SK-N-SH treated with all-trans-retinoic acid at 6 μM for 48 hours (cell line): ENCODE measurements around the gene ABCA6.

ENCODE experiments used
- ATAC-seq: fragments of 200-7000 bp; cut with Tn5 transposase; 3 replicates; pipeline ENCODE4 v1.9.1; 2020; ENCODE audit warnings: mild to moderate bottlenecking, moderate library complexity
- ARNTL ChIP-seq: fragments of 450-650 bp; formaldehyde crosslinking; IDR thresholded peaks from 2 replicates; pipeline ENCODE4 v1.5.0; 2020; ENCODE audit warnings: low read depth, mild to moderate bottlenecking, moderate library complexity, borderline replicate concordance
- BACH2 ChIP-seq: fragments of 250-450 bp; sonication (Bioruptor Pico); IDR thresholded peaks from 2 replicates; pipeline ENCODE4 v1.9.0; 2021; ENCODE audit warnings: mild to moderate bottlenecking, borderline replicate concordance
- CSDC2 ChIP-seq: fragments of 250-450 bp; sonication (Bioruptor Pico); IDR thresholded peaks from 2 replicates; pipeline ENCODE4 v1.5.0; 2020; ENCODE audit warnings: mild to moderate bottlenecking, moderate library complexity
- ESRRG ChIP-seq: fragments of 250-450 bp; sonication (Bioruptor Pico); IDR thresholded peaks from 2 replicates; pipeline ENCODE4 v1.6.1; 2021; ENCODE audit warnings: mild to moderate bottlenecking
- GLIS3 ChIP-seq: fragments of 250-450 bp; sonication (Bioruptor Pico); IDR thresholded peaks from 2 replicates; pipeline ENCODE4 v1.5.0; 2020; ENCODE audit warnings: mild to moderate bottlenecking, moderate library complexity
- ISL1 ChIP-seq: fragments of 250-450 bp; sonication (Bioruptor Pico); IDR thresholded peaks from 2 replicates; pipeline ENCODE4 v2.1.2; 2022; ENCODE audit warnings: mild to moderate bottlenecking, moderate library complexity
- OSR1 ChIP-seq: fragments of 250-450 bp; sonication (Bioruptor Pico); IDR thresholded peaks from 2 replicates; pipeline ENCODE4 v1.8.0; 2022; ENCODE audit warnings: moderate library complexity, mild to moderate bottlenecking, inconsistent platforms
- PPARA ChIP-seq: fragments of 250-450 bp; sonication (Bioruptor Pico); IDR thresholded peaks from 2 replicates; pipeline ENCODE4 v1.5.0; 2020; ENCODE audit warnings: mild to moderate bottlenecking, borderline replicate concordance
- RARB ChIP-seq: fragments of 250-450 bp; sonication (Bioruptor Pico); IDR thresholded peaks from 2 replicates; pipeline ENCODE4 v1.8.0; 2021; ENCODE audit warnings: mild to moderate bottlenecking, moderate library complexity
- SNAI2 ChIP-seq: fragments of 250-450 bp; sonication (Bioruptor Pico); IDR thresholded peaks from 2 replicates; pipeline ENCODE4 v1.5.0; 2020; ENCODE audit warnings: mild to moderate bottlenecking, moderate library complexity
- TCF4 ChIP-seq: fragments of 250-450 bp; sonication (Bioruptor Pico); IDR thresholded peaks from 2 replicates; pipeline ENCODE4 v1.8.0; 2021; ENCODE audit warnings: mild to moderate bottlenecking, moderate library complexity, borderline replicate concordance
- TOX ChIP-seq: fragments of 250-450 bp; sonication (Bioruptor Pico); IDR thresholded peaks from 2 replicates; pipeline ENCODE4 v1.8.0; 2021; ENCODE audit warnings: mild to moderate bottlenecking, moderate library complexity, borderline replicate concordance
- ZC3H10 ChIP-seq: fragments of 250-450 bp; sonication (Bioruptor Pico); IDR thresholded peaks from 2 replicates; pipeline ENCODE4 v1.5.1; 2021; ENCODE audit warnings: mild to moderate bottlenecking, moderate library complexity
- ZFP3 ChIP-seq: fragments of 250-450 bp; sonication (Bioruptor Pico); IDR thresholded peaks from 2 replicates; pipeline ENCODE4 v1.5.0; 2020; ENCODE audit warnings: mild to moderate bottlenecking, moderate library complexity
- ZFP30 ChIP-seq: fragments of 450-650 bp; formaldehyde crosslinking; IDR thresholded peaks from 2 replicates; pipeline ENCODE4 v1.5.0; 2022; ENCODE audit warnings: mild to moderate bottlenecking, moderate library complexity
- ZNF565 ChIP-seq: fragments of 450-650 bp; formaldehyde crosslinking; conservative IDR thresholded peaks from 2 replicates; pipeline ENCODE4 v1.5.0; 2020; ENCODE audit warnings: low read depth, mild to moderate bottlenecking, moderate library complexity
- ZNF70 ChIP-seq: fragments of 450-650 bp; formaldehyde crosslinking; IDR thresholded peaks from 2 replicates; pipeline ENCODE4 v1.5.0; 2020; ENCODE audit warnings: mild to moderate bottlenecking, moderate library complexity
- ZNF8 ChIP-seq: fragments of 450-650 bp; formaldehyde crosslinking; IDR thresholded peaks from 2 replicates; pipeline ENCODE4 v1.5.0; 2020; ENCODE audit warnings: mild to moderate bottlenecking, moderate library complexity
- TF ChIP-seq, protein P1 (sequence below): fragments of 250-450 bp; sonication (Bioruptor Pico); IDR thresholded peaks from 2 replicates; pipeline ENCODE4 v1.8.0; 2021; ENCODE audit warnings: low read depth, mild to moderate bottlenecking, moderate library complexity, borderline replicate concordance
- TF ChIP-seq, protein P2 (sequence below): fragments of 250-450 bp; sonication (Bioruptor Pico); IDR thresholded peaks from 2 replicates; pipeline ENCODE4 v1.5.1; 2021; ENCODE audit warnings: mild to moderate bottlenecking, moderate library complexity
- TF ChIP-seq, protein P3 (sequence below): fragments of 250-450 bp; sonication (Bioruptor Pico); IDR thresholded peaks from 2 replicates; pipeline ENCODE4 v1.5.0; 2020; ENCODE audit warnings: mild to moderate bottlenecking, moderate library complexity
- TF ChIP-seq, protein P4 (sequence below): fragments of 250-450 bp; sonication (Bioruptor Pico); IDR thresholded peaks from 2 replicates; pipeline ENCODE4 v1.8.0; 2020; ENCODE audit warnings: mild to moderate bottlenecking, moderate library complexity, borderline replicate concordance

Gene ABCA6

DNA sequence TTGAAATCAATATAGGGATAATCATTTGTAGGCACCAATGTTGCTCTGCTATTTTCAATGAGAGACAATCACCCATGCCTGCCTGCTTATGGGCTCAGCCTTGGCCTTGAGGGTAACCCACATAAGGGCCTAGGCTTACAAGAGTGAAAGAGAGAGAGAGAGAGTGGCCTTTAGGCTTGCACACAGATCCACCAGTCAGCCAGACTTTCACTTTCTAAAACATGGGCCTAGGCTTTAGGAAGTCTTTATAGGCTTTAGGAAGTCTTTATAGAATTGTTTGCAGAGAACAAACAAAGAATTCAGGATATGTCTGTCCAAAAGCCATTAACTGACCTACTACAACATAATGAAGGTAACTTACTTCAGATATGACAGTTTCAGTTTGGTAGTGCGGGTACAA is 84.4 kb downstream of the ABCA6 start:
- TF ChIP-seq SNAI2 (CRISPR knock-in tag): no peak
- TF ChIP-seq BACH2 (CRISPR knock-in tag): no peak
- no peak for TF ChIP-seq ISL1 (CRISPR knock-in tag)
- no peak for TF ChIP-seq GLIS3 (CRISPR knock-in tag)
- ATAC-seq: no peak

DNA sequence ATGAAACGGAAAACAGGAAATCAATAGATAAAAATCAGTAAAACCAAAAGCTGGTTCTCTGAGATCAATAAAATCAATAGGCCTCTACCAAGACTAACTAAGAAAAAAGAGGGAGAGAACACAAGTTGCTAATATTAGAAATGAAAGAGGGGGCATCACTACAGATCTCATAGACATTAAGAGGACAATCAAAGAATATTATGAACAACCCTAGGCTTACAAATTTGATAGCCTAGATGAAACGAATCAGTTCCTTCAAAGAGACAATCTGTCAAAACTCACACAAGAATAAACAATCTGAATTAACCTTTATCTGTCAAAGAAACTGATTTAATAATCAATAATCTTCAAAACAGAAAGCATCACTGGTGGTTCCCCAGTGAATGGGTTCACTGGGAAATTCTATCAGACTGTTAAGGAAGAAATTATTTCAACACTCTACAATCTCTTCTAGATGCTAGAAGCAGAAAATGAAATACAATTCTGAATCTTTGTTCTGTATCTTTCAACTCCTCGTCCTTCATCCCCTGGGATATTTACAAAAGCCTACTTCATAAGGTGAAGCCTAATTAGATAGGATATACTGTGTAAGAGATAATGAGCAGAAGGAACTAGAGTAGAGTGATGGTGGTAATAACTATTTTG is 85.4 kb downstream of the ABCA6 start:
- no peak for TF ChIP-seq BACH2 (CRISPR knock-in tag)
- no peak for TF ChIP-seq GLIS3 (CRISPR knock-in tag)
- TF ChIP-seq ISL1 (CRISPR knock-in tag): no peak
- TF ChIP-seq, protein P1, sequence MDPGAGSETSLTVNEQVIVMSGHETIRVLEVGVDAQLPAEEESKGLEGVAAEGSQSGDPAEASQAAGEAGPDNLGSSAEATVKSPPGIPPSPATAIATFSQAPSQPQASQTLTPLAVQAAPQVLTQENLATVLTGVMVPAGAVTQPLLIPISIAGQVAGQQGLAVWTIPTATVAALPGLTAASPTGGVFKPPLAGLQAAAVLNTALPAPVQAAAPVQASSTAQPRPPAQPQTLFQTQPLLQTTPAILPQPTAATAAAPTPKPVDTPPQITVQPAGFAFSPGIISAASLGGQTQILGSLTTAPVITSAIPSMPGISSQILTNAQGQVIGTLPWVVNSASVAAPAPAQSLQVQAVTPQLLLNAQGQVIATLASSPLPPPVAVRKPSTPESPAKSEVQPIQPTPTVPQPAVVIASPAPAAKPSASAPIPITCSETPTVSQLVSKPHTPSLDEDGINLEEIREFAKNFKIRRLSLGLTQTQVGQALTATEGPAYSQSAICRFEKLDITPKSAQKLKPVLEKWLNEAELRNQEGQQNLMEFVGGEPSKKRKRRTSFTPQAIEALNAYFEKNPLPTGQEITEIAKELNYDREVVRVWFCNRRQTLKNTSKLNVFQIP: no peak

DNA sequence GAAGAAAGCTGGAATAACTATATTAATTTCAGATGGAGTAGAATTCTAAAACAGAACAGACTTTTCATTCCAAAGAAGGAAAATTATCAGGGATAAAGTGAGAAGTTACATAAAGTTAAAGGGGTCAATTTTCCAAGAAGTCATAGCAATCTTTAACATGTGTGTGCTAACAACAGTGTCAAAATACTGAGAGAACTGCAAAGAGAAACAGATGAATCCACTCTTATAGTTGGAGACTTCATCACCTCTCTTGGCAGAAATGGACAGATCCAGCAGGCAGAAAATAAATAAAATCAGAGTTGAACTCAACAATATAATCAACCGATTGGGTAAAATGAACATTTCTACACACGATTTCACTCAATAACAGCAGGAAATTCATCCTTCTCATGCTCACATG is 86.4 kb downstream of the ABCA6 start:
- no peak for TF ChIP-seq CSDC2 (CRISPR knock-in tag)
- TF ChIP-seq ISL1 (CRISPR knock-in tag): no peak
- TF ChIP-seq ZNF8: no peak
- no peak for TF ChIP-seq BACH2 (CRISPR knock-in tag)
- no peak for TF ChIP-seq ZFP3 (CRISPR knock-in tag)
- TF ChIP-seq ESRRG (CRISPR knock-in tag): no peak
- TF ChIP-seq ZC3H10 (CRISPR knock-in tag): no peak
- TF ChIP-seq TOX (CRISPR knock-in tag): no peak
- no peak for TF ChIP-seq PPARA (CRISPR knock-in tag)
- TF ChIP-seq ZNF565 (CRISPR knock-in tag): no peak
- no peak for ATAC-seq

More for the DNA sequence above, 85.4 kb downstream of the ABCA6 start:
- no peak for ATAC-seq

DNA sequence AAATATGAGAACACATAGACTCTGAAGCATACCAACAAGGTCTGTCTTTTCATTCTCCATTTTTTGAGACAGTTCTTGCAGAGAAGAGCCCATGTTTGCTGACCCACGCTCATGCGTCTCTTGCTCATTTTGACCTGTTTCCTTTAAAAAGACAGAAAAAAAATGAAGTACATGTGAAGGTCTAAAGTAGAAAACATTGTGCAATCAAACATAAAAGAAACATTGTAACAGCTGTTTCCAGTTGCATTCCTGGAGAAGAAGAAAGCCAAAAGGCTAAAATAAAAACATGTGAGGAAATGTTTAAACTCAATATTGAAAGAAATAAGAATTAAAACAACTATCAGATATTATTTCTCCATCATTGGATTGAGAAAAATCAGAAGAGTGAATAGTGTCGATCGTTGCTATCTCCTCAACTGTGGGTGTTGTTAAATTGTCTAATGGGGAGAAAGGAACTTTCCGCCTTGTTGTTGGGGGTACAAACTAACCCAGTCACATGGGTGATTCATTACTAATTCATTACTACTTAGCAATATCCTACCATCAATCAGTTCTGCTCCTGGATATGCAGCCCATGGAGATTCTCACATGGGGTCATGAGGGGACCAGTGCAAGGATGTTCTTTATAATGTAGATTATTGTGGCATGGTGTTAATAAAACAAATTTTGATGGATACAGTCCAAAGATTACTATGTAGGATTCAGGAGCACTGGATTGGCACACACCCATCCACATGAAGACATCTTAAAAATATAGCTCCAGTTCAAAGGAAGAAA is 90.5 kb downstream of the ABCA6 start:
- ATAC-seq: no peak
- TF ChIP-seq ZNF8: no peak
- TF ChIP-seq ISL1 (CRISPR knock-in tag): no peak
- TF ChIP-seq ZFP30 (CRISPR knock-in tag): no peak
- TF ChIP-seq, protein P2, sequence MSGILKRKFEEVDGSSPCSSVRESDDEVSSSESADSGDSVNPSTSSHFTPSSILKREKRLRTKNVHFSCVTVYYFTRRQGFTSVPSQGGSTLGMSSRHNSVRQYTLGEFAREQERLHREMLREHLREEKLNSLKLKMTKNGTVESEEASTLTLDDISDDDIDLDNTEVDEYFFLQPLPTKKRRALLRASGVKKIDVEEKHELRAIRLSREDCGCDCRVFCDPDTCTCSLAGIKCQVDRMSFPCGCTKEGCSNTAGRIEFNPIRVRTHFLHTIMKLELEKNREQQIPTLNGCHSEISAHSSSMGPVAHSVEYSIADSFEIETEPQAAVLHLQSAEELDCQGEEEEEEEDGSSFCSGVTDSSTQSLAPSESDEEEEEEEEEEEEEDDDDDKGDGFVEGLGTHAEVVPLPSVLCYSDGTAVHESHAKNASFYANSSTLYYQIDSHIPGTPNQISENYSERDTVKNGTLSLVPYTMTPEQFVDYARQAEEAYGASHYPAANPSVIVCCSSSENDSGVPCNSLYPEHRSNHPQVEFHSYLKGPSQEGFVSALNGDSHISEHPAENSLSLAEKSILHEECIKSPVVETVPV: no peak
- no peak for TF ChIP-seq RARB
- TF ChIP-seq TCF4 (CRISPR knock-in tag): no peak
- TF ChIP-seq ZNF565 (CRISPR knock-in tag): no peak
- no peak for TF ChIP-seq OSR1
- no peak for TF ChIP-seq BACH2 (CRISPR knock-in tag)
- no peak for TF ChIP-seq SNAI2 (CRISPR knock-in tag)
- TF ChIP-seq CSDC2 (CRISPR knock-in tag): no peak
- TF ChIP-seq GLIS3 (CRISPR knock-in tag): no peak
- TF ChIP-seq, protein P3, sequence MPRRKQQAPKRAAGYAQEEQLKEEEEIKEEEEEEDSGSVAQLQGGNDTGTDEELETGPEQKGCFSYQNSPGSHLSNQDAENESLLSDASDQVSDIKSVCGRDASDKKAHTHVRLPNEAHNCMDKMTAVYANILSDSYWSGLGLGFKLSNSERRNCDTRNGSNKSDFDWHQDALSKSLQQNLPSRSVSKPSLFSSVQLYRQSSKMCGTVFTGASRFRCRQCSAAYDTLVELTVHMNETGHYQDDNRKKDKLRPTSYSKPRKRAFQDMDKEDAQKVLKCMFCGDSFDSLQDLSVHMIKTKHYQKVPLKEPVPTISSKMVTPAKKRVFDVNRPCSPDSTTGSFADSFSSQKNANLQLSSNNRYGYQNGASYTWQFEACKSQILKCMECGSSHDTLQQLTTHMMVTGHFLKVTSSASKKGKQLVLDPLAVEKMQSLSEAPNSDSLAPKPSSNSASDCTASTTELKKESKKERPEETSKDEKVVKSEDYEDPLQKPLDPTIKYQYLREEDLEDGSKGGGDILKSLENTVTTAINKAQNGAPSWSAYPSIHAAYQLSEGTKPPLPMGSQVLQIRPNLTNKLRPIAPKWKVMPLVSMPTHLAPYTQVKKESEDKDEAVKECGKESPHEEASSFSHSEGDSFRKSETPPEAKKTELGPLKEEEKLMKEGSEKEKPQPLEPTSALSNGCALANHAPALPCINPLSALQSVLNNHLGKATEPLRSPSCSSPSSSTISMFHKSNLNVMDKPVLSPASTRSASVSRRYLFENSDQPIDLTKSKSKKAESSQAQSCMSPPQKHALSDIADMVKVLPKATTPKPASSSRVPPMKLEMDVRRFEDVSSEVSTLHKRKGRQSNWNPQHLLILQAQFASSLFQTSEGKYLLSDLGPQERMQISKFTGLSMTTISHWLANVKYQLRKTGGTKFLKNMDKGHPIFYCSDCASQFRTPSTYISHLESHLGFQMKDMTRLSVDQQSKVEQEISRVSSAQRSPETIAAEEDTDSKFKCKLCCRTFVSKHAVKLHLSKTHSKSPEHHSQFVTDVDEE (CRISPR knock-in tag): no peak
- no peak for TF ChIP-seq ARNTL (CRISPR knock-in tag)
- TF ChIP-seq ZNF70: no peak
- TF ChIP-seq ZC3H10 (CRISPR knock-in tag): no peak
- no peak for TF ChIP-seq PPARA (CRISPR knock-in tag)
- no peak for TF ChIP-seq ESRRG (CRISPR knock-in tag)
- TF ChIP-seq, protein P4, sequence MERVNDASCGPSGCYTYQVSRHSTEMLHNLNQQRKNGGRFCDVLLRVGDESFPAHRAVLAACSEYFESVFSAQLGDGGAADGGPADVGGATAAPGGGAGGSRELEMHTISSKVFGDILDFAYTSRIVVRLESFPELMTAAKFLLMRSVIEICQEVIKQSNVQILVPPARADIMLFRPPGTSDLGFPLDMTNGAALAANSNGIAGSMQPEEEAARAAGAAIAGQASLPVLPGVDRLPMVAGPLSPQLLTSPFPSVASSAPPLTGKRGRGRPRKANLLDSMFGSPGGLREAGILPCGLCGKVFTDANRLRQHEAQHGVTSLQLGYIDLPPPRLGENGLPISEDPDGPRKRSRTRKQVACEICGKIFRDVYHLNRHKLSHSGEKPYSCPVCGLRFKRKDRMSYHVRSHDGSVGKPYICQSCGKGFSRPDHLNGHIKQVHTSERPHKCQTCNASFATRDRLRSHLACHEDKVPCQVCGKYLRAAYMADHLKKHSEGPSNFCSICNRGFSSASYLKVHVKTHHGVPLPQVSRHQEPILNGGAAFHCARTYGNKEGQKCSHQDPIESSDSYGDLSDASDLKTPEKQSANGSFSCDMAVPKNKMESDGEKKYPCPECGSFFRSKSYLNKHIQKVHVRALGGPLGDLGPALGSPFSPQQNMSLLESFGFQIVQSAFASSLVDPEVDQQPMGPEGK: no peak
